K562 (cell line): ENCODE measurements around the gene CDH16. TPM values are rescaled to one million over a fixed set of nuclear protein-coding genes. Genes with fewer than 3 reads are reported as not detected.

Source experiments
- CTBP1 ChIP-seq: fragments of 450-650 bp; IDR thresholded peaks from 2 replicates; pipeline ENCODE4 v1.6.1; 2016; ENCODE audit warnings: borderline replicate concordance
- CXXC5 ChIP-seq: fragments of 250-450 bp; sonication (Bioruptor Pico); IDR thresholded peaks from 2 replicates; pipeline ENCODE4 v1.8.0; 2022; ENCODE audit warnings: inconsistent platforms, mild to moderate bottlenecking, moderate library complexity
- DMBX1 ChIP-seq: fragments of 250-450 bp; sonication (Bioruptor Pico); IDR thresholded peaks from 2 replicates; pipeline ENCODE4 v1.8.0; 2022; ENCODE audit warnings: inconsistent platforms, mild to moderate bottlenecking, moderate library complexity, borderline replicate concordance
- DNMT1 ChIP-seq: fragments of 450-650 bp; IDR thresholded peaks from 2 replicates; pipeline ENCODE4 v1.6.1; 2016; ENCODE audit warnings: antibody characterized with exemption, mild to moderate bottlenecking
- KDM1A ChIP-seq, 2 experiments: fragments of 450-650 bp; IDR thresholded peaks; 2 replicates each; pipeline ENCODE4 v1.6.1; 2016; ENCODE audit warnings: mild to moderate bottlenecking in 2 of 2
- L3MBTL2 ChIP-seq: fragments of 450-650 bp; IDR thresholded peaks from 2 replicates; pipeline ENCODE4 v1.6.1; 2016; ENCODE audit warnings: mild to moderate bottlenecking, moderate library complexity
- MAZ ChIP-seq, 2 experiments: fragments of 450-650 bp in 1 of 2; sonication (generic) in 1 of 2; formaldehyde crosslinking; IDR thresholded peaks in 1 of 2; conservative IDR thresholded peaks in 1 of 2; 2 replicates each; pipeline versions ENCODE4 v1.4.0 to v1.5.0; 2020; ENCODE audit warnings: mild to moderate bottlenecking in 1 of 2, missing genetic modification reagents in 1 of 2
- SIN3B ChIP-seq: fragments of 450-650 bp; IDR thresholded peaks from 2 replicates; pipeline ENCODE4 v1.6.1; 2017; ENCODE audit warnings: low read depth, mild to moderate bottlenecking, moderate library complexity
- YY1 ChIP-seq, 3 experiments: IDR thresholded peaks; 2 replicates each; pipeline ENCODE4 v1.6.1; 2011; ENCODE audit warnings: low read length in 2 of 3, mild to moderate bottlenecking in 2 of 3, moderate library complexity in 2 of 3, borderline replicate concordance in 1 of 3, control low read depth in 1 of 3, low read depth in 1 of 3; ENCODE audit not compliant: insufficient read depth in 3 of 3, insufficient replicate concordance in 2 of 3, control insufficient read depth in 1 of 3, insufficient read length in 1 of 3; ENCODE audit errors: extremely low read depth in 1 of 3
- ZNF561 ChIP-seq: fragments of 450-650 bp; formaldehyde crosslinking; conservative IDR thresholded peaks from 2 replicates; pipeline ENCODE4 v1.4.0; 2020; ENCODE audit warnings: mild to moderate bottlenecking, moderate library complexity
- polyA plus RNA-seq, 8 experiments: library from polyadenylated mRNA; depleted of rRNA in 4 of 8; stranded (reverse) in 5 of 8; unstranded in 3 of 8; fragments of >200 nt; fragmentation: Nextera tagmentation in 2 of 8; fragmentation: Illumina TruSeq in 1 of 8; extraction: Ambion mirVana in 2 of 8; extraction: Trizol in 1 of 8; gene quantifications; 2 replicates each; pipeline versions ENCODE4 v1.2.1 to v1.2.3, GENCODE V29; 2011 to 2014; ENCODE audit warnings: inconsistent platforms in 1 of 8, missing spikeins in 1 of 8
- total RNA-seq, 7 experiments: library from RNA; depleted of rRNA in 6 of 7; stranded (reverse); fragments of >200 nt in 6 of 7; fragmentation: Illumina TruSeq in 2 of 7; extraction: Trizol in 2 of 7; gene quantifications; 2 replicates each; pipeline versions ENCODE4 v1.2.1 to v1.2.3, GENCODE V29; 2011 to 2021; ENCODE audit warnings: low replicate concordance in 1 of 7
- TF ChIP-seq, protein P1 (sequence below): fragments of 200-800 bp; sonication (Bioruptor generic); IDR thresholded peaks from 2 replicates; pipeline ENCODE4 v1.6.1; 2017; ENCODE audit warnings: missing genetic modification characterization, missing compliant biosample characterization
- TF ChIP-seq, protein P2 (sequence below), 3 experiments: IDR thresholded peaks in 2 of 3; conservative IDR thresholded peaks in 1 of 3; 2 replicates each; pipeline ENCODE4 v1.5.1; 2011 to 2012; ENCODE audit warnings: low read length in 3 of 3, mild to moderate bottlenecking in 3 of 3, control low read depth in 2 of 3, improper control_type of control experiment in 1 of 3, inconsistent platforms in 1 of 3, low read depth in 1 of 3, mixed read lengths in 1 of 3, moderate library complexity in 1 of 3; ENCODE audit not compliant: insufficient read depth in 2 of 3
- TF ChIP-seq, protein P3 (sequence below): IDR thresholded peaks from 2 replicates; pipeline ENCODE4 v1.6.1; 2011; ENCODE audit warnings: borderline replicate concordance, low read depth, mild to moderate bottlenecking, moderate library complexity, low read length; ENCODE audit not compliant: insufficient read depth, poor library complexity, severe bottlenecking
- TF ChIP-seq, protein P4 (sequence below): sonication (generic); formaldehyde crosslinking; IDR thresholded peaks from 2 replicates; pipeline ENCODE4 v1.8.0; 2022; ENCODE audit warnings: missing genetic modification reagents, mild to moderate bottlenecking, moderate library complexity, borderline replicate concordance

The CDH16 gene
- total and polyA plus RNA-seq, 9 of the 15 experiments (the other 6 are each of a cell fraction or from before 2014, with no cell fraction given): not detected

DNA sequence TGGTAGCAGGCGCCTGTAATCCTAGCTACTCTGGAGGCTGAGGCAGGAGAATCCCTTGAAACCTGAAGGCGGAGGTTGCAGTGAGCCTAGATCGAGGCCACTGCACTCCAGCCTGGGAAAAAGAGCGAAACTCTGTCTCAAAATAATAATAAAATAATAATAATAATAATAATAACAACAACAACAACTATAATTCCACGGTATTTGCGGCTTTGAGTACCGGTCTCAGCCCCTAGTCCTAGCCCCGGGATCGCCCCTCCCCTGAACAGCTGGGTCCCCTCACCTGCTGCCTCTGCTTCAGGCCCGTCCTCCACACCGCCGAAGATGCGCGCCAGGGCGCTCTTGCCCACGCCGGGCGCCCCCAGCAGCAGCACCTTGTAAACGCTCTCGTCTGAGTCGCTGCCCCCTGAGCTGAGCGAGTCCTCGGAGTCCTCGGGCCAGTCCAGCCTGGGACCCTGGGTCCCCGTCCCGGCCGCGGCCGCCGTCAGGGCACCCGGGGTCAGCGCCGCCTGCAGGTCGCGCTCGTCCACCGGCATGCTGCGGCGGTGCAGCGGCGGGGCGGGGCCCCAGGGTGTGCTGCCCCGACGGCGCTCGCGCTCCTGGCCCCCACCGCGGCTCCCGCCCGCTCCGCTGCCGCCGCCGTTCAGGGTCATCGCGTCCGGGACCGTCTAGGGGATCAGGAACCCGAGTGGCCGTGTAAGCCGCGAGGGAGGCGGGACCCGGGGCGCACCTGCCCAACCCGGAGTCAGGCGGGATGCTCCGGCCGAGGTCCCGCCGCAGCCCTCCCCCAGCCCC is 6.0 kb upstream of the CDH16 start (continued):
- TF ChIP-seq, protein P1, sequence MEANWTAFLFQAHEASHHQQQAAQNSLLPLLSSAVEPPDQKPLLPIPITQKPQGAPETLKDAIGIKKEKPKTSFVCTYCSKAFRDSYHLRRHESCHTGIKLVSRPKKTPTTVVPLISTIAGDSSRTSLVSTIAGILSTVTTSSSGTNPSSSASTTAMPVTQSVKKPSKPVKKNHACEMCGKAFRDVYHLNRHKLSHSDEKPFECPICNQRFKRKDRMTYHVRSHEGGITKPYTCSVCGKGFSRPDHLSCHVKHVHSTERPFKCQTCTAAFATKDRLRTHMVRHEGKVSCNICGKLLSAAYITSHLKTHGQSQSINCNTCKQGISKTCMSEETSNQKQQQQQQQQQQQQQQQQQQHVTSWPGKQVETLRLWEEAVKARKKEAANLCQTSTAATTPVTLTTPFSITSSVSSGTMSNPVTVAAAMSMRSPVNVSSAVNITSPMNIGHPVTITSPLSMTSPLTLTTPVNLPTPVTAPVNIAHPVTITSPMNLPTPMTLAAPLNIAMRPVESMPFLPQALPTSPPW (CRISPR knock-in tag): peak; percentile 53; the same call in 1 of the 2 replicates
- no peak for TF ChIP-seq DNMT1
- peak; percentile 73; the same call in 1 of the 2 replicates for TF ChIP-seq CTBP1
- TF ChIP-seq ZNF561 (CRISPR knock-in tag): no peak
- peak; percentile 80 for TF ChIP-seq CXXC5 (CRISPR knock-in tag)
- TF ChIP-seq SIN3B: peak; percentile 45
- no peak for TF ChIP-seq DMBX1 (CRISPR knock-in tag)
- TF ChIP-seq MAZ (CRISPR knock-in tag; conservative IDR thresholded peaks at IDR 0.05 in 1 of 2, IDR thresholded peaks at IDR 0.05 in 1 of 2): peak; percentile 74 to 94; a peak in 3 of 4 replicates
- no peak for TF ChIP-seq KDM1A (IDR thresholded peaks at IDR 0.05)
- TF ChIP-seq YY1 (IDR thresholded peaks at IDR 0.05; ENCODE audit: borderline replicate concordance in 1 of 3, control insufficient read depth in 1 of 3, extremely low read depth in 1 of 3, insufficient read depth in 3 of 3, insufficient read length in 1 of 3, insufficient replicate concordance in 2 of 3, low read depth in 1 of 3, low read length in 2 of 3): peak in 1 of 3 experiments; percentile 27
- TF ChIP-seq, protein P2, sequence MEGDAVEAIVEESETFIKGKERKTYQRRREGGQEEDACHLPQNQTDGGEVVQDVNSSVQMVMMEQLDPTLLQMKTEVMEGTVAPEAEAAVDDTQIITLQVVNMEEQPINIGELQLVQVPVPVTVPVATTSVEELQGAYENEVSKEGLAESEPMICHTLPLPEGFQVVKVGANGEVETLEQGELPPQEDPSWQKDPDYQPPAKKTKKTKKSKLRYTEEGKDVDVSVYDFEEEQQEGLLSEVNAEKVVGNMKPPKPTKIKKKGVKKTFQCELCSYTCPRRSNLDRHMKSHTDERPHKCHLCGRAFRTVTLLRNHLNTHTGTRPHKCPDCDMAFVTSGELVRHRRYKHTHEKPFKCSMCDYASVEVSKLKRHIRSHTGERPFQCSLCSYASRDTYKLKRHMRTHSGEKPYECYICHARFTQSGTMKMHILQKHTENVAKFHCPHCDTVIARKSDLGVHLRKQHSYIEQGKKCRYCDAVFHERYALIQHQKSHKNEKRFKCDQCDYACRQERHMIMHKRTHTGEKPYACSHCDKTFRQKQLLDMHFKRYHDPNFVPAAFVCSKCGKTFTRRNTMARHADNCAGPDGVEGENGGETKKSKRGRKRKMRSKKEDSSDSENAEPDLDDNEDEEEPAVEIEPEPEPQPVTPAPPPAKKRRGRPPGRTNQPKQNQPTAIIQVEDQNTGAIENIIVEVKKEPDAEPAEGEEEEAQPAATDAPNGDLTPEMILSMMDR (IDR thresholded peaks at IDR 0.05 in 2 of 3, conservative IDR thresholded peaks at IDR 0.05 in 1 of 3; ENCODE audit: insufficient read depth in 2 of 3, low read depth in 1 of 3, low read length in 3 of 3): peak; percentile 52 to 77 (median 66)
- peak; percentile 48 for TF ChIP-seq L3MBTL2
- TF ChIP-seq, protein P3, sequence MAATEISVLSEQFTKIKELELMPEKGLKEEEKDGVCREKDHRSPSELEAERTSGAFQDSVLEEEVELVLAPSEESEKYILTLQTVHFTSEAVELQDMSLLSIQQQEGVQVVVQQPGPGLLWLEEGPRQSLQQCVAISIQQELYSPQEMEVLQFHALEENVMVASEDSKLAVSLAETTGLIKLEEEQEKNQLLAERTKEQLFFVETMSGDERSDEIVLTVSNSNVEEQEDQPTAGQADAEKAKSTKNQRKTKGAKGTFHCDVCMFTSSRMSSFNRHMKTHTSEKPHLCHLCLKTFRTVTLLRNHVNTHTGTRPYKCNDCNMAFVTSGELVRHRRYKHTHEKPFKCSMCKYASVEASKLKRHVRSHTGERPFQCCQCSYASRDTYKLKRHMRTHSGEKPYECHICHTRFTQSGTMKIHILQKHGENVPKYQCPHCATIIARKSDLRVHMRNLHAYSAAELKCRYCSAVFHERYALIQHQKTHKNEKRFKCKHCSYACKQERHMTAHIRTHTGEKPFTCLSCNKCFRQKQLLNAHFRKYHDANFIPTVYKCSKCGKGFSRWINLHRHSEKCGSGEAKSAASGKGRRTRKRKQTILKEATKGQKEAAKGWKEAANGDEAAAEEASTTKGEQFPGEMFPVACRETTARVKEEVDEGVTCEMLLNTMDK: peak; percentile 90
- TF ChIP-seq, protein P4, sequence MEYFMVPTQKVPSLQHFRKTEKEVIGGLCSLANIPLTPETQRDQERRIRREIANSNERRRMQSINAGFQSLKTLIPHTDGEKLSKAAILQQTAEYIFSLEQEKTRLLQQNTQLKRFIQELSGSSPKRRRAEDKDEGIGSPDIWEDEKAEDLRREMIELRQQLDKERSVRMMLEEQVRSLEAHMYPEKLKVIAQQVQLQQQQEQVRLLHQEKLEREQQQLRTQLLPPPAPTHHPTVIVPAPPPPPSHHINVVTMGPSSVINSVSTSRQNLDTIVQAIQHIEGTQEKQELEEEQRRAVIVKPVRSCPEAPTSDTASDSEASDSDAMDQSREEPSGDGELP (CRISPR knock-in tag): peak; percentile 54; the same call in 1 of the 2 replicates
